Lung microvascular endothelial cell (primary cell): ENCODE data around the gene SLF2. TPM values are rescaled to one million over a fixed set of nuclear protein-coding genes. Genes with fewer than 3 reads are reported as not detected.

Experiments used
- total RNA-seq: library from RNA; depleted of rRNA; stranded (reverse); fragments of >200 nt; gene quantifications from 2 replicates; pipeline ENCODE4 v1.2.1, GENCODE V29; 2014

SLF2 gene
- total RNA-seq, 1 donor from 2014 or later, result 21.2 TPM

Other genes starting within 250 kb of the SLF2 start
- gene PAX2, start 167.4 kb upstream of the SLF2 start, total RNA-seq, result not detected in 2 replicates
- 0.65 and 0.99 TPM in 2 replicates for gene SEMA4G, start 56.5 kb downstream of the SLF2 start, total RNA-seq
- 45.8 and 46.4 TPM in 2 replicates for gene MRPL43, start 74.5 kb downstream of the SLF2 start, total RNA-seq
- 3.5 and 6.3 TPM in 2 replicates for gene TWNK, start 74.6 kb downstream of the SLF2 start, total RNA-seq
- gene LZTS2, start 86.8 kb downstream of the SLF2 start, total RNA-seq, result 28.2 and 29.2 TPM in 2 replicates
- gene PDZD7, start 118.2 kb downstream of the SLF2 start, total RNA-seq, result 0.20 and 0.44 TPM in 2 replicates
- gene SFXN3, start 118.3 kb downstream of the SLF2 start, total RNA-seq, result 46.4 and 56.0 TPM in 2 replicates
- gene KAZALD1, start 149.0 kb downstream of the SLF2 start, total RNA-seq, result under 0.01 and 0.44 TPM in 2 replicates
- not detected in 2 replicates for gene TLX1, start 218.3 kb downstream of the SLF2 start, total RNA-seq